GM18909 (cell line): ENCODE results near the gene HAGH.
"Not testable (repeated sequence)": the region's sequence is repeated elsewhere in the genome, so short reads cannot be mapped to it uniquely, and the experiment has no call there.

Source experiments
- ATAC-seq: cut with Tn5 transposase; IDR thresholded peaks from one replicate; pipeline ENCODE4 v1.9.1; 2021; ENCODE audit warnings: mild to moderate bottlenecking; ENCODE audit not compliant: unreplicated experiment, poor library complexity

Gene HAGH

GRCh38 chr16:1826691-1827573 lies at the start of gene HAGH, which contains the start of gene FAHD1:
Gene HAGH, minus strand, starts transcription at chr16:1826825. Its CDS starts 38 bp downstream, at chr16:1826787.
Gene FAHD1, plus strand, starts transcription at chr16:1827206. Its CDS starts 33 bp downstream, at chr16:1827239.
- peak; percentile 85 for ATAC-seq

DNA sequence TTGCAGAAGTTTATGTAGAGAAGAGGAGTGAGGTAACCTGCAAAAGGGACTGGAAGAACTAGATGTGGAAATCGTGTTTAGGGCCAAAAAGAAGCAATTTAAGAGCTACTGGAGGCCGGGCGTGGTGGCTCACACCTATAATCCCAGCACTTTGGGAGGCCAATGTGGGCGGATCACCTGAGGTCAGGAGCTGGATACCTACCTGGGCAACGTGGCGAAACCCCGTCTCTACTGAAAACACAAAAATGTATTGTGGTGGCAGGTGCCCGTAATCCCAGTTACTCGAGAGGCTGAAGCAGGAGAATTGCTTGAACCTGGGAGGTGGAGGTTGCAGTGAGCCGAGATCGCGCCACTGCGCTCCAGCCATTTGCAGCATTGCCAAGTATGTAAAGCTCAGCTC lies 49.4 kb upstream of the HAGH start:
- ATAC-seq = not testable (repeated sequence)

GRCh38 chr16:1874854-1875253 lies 48.2 kb upstream of the HAGH start:
- no peak for ATAC-seq

DNA sequence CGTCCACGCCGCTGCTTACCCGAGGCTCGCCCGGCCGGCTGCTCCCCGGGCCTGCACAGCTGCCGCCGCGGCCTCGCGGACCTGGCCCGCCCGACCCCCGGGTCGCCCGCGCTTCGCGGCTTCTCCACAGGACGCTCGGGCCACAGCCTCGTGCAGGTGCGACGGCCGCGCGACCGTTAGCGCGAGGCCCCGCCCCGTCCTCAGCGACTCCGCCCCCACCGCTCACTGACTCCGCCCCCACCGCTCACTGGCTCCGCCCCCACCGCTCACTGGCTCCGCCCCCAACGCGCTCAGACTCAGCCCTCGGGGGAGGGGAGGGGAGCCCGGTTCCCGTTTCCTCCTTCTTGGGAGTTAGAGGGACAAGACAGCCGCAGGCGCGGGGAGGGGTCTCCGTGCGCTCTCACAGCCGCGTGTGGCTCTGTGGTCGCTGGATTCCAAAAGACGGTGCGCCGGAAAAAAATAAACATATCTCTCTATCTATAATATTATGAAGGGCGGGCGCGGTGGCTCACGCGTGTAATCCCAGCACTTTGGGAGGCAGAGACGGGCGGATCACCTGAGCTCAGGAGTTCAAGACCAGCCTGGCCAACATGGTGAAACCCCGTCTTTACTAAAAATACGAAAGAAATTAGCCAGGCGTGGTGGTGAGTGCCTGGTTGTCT lies 45.5 kb upstream of the HAGH start, which contains the start of gene MEIOB:
TSS of gene MEIOB (minus strand) at position 191 of the 662 bp plus-strand sequence. CDS start 3,989 bp downstream, outside the sequence.
- no peak for ATAC-seq

DNA sequence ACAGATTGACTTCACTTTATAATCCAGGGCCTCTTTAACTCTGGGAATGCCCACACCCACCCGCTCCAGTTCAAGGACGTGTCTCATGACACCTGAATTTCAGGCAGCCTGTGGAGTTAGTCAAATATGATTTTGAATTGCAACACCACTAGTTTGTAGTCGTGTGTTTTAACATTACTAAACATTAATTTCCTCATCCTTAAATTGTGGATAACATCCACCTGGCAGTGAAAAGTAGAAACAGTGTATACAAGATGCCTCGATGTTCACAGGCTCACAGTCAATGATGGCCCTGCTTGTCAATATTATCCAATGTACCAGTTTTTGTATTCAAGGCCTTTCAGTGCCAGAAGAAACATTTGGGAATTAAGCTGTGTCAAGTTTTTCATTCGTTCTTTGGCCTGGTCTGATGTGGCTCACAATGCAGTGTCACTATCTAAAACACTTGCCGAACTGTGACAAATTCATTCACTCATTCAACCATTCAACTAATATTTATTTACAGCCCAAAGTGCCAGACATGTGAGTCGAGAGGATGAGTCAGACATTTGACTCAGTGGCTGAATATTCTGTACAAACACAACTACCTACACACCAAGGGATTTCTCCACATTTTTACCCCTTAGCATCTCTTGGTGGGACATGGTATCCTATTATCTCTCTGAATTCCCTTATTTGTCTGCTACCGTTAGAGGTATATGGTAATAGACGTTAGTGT lies 43.9 kb upstream of the HAGH start:
- ATAC-seq = no peak

DNA sequence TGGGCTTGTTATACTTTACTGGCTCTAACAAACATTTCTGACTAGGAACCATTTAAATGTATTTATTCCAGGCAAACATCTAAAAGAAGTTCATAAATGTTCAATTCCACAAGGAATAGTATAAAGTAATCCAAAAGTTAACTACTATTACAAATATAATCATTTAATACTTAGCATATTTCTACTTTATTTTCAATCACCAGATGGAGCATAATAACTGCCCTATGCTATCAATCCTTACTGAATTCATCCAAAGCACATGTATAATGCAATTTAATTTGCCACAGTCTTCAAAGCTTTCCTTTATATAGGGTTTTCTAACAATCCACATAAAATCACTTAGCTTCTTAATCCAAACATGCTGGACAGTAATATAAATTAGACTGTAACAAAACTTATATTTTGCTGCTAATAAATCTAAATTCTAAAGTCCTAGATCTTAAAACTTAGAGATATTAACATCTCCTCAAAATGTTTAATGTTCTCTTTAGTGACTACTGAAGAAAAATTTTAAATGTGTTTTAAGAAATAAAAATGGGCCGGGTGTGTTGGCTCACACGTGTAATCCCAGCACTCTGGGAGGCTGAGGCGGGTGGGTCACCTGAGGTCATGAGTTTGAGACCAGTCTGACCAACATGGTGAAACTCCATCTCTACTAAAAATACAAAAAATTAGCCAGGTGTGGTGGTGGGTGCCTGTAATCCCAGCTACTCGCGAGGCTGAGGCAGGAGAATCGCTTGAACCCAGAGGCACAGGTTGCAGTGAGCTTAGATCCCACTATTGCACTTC lies 39.5 kb upstream of the HAGH start:
- ATAC-seq = no peak

DNA sequence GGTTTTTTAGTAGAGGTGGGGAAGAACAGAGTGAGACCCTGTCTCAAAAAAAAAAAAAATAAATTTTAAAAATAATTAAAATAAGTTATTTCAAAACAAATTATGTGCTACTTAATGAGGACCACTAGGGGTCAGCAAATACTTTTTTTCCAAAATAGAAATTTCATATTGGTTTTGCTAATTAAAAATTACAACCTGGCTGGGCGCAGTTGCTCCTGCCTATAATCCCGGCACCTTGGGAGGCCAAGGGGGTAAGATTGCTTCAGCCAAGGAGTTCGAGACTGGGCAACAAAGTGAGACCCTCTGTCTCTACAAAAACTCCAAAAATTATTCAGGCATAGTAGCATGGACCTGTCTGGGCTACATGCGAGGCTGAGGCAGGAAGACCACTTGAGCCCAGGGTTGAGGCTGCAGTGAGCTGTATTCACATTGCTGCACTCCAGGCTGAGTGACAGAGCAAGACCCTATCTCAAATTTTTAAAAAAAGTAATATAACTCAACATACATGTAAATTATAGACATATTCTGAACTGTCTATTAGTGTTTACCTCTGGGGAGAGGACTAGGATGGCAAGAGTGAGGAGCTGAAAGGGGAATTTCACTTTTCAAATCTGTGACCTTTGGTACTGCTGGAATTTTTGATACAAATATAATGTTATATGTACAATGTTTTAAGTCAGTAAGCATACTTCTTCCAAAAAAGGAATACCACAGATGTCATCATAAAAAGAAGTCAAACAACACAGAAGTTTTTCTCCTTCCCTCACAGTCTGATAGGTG lies 37.2 kb upstream of the HAGH start:
- ATAC-seq = no peak

GRCh38 chr16:1862394-1862793 lies 35.8 kb upstream of the HAGH start:
- ATAC-seq = no peak

- ATAC-seq = no peak
Measured at GRCh38 chr16:1861730-1862129, 35.1 kb upstream of the HAGH start.

- no peak for ATAC-seq
Measured at GRCh38 chr16:1859650-1860049, 33.0 kb upstream of the HAGH start.

GRCh38 chr16:1858189-1858865 lies 31.7 kb upstream of the HAGH start:
- no peak for ATAC-seq

DNA sequence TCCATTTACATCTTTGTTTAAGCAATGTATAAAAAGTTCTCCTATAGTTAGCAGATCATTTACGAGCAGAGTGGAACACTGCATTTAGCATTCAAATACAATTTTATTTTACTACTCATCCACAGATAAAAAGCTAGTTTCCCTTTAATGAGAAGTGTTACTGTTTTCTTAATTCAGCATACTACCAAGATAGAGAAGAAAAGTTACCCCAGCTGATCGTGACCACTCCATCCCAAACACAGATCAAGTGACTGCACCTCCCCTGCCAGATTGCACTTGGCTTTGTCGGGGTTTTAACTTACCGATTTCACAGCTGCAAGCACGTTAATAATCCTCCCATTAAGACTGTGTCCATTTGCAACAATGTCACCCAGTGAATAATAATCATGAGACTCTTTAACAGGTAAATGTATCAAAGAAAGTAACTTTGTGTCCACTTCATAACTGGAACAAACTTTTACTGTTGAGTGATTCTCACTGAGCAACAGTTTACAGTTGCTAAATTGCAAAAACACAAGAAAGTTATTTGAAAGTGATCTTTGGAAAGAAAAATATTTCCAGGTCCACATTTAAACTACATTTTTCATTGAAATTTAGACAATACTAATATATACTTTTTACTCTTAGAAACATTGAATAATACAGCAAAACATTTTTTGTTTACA lies 30.9 kb upstream of the HAGH start:
- ATAC-seq = no peak

DNA sequence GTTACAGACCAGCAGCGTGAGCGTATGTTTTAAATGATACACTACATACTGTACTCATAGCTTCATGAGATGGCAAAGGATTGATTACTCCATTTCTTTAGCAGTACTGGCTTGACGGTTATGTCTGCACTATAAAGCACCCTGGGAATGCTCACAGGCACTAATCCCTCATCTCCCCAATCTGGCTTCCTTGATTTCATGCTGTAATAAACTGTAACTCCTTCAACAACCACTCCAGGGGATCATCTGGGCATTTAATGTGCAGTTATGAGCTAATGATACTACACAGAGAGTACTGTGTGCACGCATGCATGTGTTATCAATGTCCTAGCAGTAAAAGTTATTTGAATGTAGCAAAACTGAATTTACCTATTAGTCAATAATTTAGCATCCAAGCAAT lies 25.2 kb upstream of the HAGH start:
- ATAC-seq = no peak

GRCh38 chr16:1850981-1851380 lies 24.4 kb upstream of the HAGH start:
- ATAC-seq = no peak

- no peak for ATAC-seq
Measured at GRCh38 chr16:1846416-1846815, 19.8 kb upstream of the HAGH start.

GRCh38 chr16:1845985-1846384 lies 19.4 kb upstream of the HAGH start:
- ATAC-seq = no peak

- ATAC-seq = no peak
Measured at GRCh38 chr16:1839554-1839953, 12.9 kb upstream of the HAGH start.

DNA sequence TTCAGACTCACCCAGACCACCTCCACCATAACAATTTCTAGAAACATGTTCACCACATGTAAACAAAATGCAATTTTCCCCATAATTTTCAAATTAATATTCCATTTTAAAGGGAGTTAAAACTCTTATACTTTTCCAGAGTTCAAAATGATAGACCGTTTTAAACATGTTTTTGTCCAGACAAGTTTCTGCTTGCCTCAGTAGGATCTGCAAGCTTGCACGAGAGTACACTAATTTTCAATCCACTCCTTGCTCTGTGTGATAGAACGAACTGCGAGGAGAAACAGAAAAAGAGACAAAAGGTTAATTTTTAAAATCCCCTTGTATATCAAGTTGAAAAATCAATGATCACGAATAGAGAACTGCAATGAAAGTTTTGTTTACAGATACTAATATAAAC lies 7.5 kb upstream of the HAGH start:
- ATAC-seq = no peak
